ACC112 (cell line): ENCODE results near the gene JPH3.

Source experiments
- H2AFZ ChIP-seq: fragments of 200-600 bp; sonication (generic); one replicate; pipeline ENCODE4 v1.6.0; 2017; ENCODE audit warnings: antibody characterized with exemption, low read length; ENCODE audit not compliant: unreplicated experiment
- H3K27ac ChIP-seq: fragments of 200-600 bp; sonication (generic); 2 replicates; pipeline ENCODE4 v1.5.1; 2014; ENCODE audit warnings: low read depth, mild to moderate bottlenecking, antibody characterized with exemption, low read length, moderate library complexity
- H3K27me3 ChIP-seq: fragments of 200-600 bp; sonication (generic); 2 replicates; pipeline ENCODE4 v1.6.1; 2014; ENCODE audit warnings: mild to moderate bottlenecking, antibody characterized with exemption, low read length, moderate library complexity, mixed read lengths; ENCODE audit not compliant: insufficient read depth
- H3K36me3 ChIP-seq: fragments of 200-600 bp; sonication (generic); 2 replicates; pipeline ENCODE4 v1.6.1; 2016; ENCODE audit warnings: mild to moderate bottlenecking, antibody characterized with exemption, low read length, moderate library complexity, mixed read lengths; ENCODE audit not compliant: insufficient read depth
- H3K4me1 ChIP-seq: fragments of 200-600 bp; sonication (generic); one replicate; pipeline ENCODE4 v1.6.1; 2016; ENCODE audit warnings: low read length, mixed read lengths; ENCODE audit not compliant: insufficient read depth, unreplicated experiment, control insufficient read depth
- H3K4me3 ChIP-seq: fragments of 200-600 bp; sonication (generic); 2 replicates; pipeline ENCODE4 v1.5.1; 2014; ENCODE audit warnings: mild to moderate bottlenecking, low read depth, low read length
- H3K79me2 ChIP-seq: fragments of 200-600 bp; sonication (generic); one replicate; pipeline ENCODE4 v1.6.0; 2016; ENCODE audit warnings: low read length; ENCODE audit not compliant: control insufficient read depth, unreplicated experiment, insufficient read depth

The JPH3 gene

GRCh38 chr16:87654826-87655225 is 52.5 kb downstream of the JPH3 start:
- Histone ChIP-seq H3K27ac (no peak overlapping the region), H3K4me1 (no peaks in the 10 kb centered on the region), H2AFZ (no peak overlapping the region), H3K27me3 (peaks cover 30% of the 10 kb centered on the region), H3K36me3 (no peaks in the 10 kb centered on the region), H3K79me2 (no peaks in the 10 kb centered on the region), H3K4me3 (no peak overlapping the region)

- Histone ChIP-seq H2AFZ (no peak overlapping the region), H3K27ac (no peak overlapping the region), H3K79me2 (no peaks in the 10 kb centered on the region), H3K4me3 (no peak overlapping the region), H3K4me1 (no peaks in the 10 kb centered on the region), H3K36me3 (no peaks in the 10 kb centered on the region), H3K27me3 (peaks cover 28% of the 10 kb centered on the region)
These were observed 54.0 kb downstream of the JPH3 start for GRCh38 chr16:87656328-87656727.

- Histone ChIP-seq H3K27me3 (peaks cover 37% of the 10 kb centered on the region), H3K36me3 (no peaks in the 10 kb centered on the region), H3K27ac (no peak overlapping the region)
These were observed 55.4 kb downstream of the JPH3 start for GRCh38 chr16:87657621-87658192.

GRCh38 chr16:87658564-87659225 is 56.4 kb downstream of the JPH3 start:
- peaks cover 40% of the 10 kb centered on the region for H3K27me3 ChIP-seq
- no peaks in the 10 kb centered on the region for H3K79me2 ChIP-seq
- no peak overlapping the region for H2AFZ ChIP-seq
- H3K4me3 ChIP-seq, result no peak overlapping the region
- no peaks in the 10 kb centered on the region for H3K36me3 ChIP-seq
- no peaks in the 10 kb centered on the region for H3K4me1 ChIP-seq
- H3K27ac ChIP-seq, result no peak overlapping the region

More at GRCh38 chr16:87657621-87658192, 55.4 kb downstream of the JPH3 start:
- no peaks in the 10 kb centered on the region for H3K79me2 ChIP-seq
- H3K4me3 ChIP-seq, result no peak overlapping the region
- H3K4me1 ChIP-seq, result no peaks in the 10 kb centered on the region
- H2AFZ ChIP-seq, result no peak overlapping the region

- Histone ChIP-seq H3K27me3 (peaks cover 41% of the 10 kb centered on the region), H2AFZ (no peak overlapping the region), H3K4me3 (no peak overlapping the region), H3K79me2 (no peaks in the 10 kb centered on the region), H3K4me1 (no peaks in the 10 kb centered on the region), H3K36me3 (no peaks in the 10 kb centered on the region), H3K27ac (no peak overlapping the region)
These were observed 59.3 kb downstream of the JPH3 start for GRCh38 chr16:87661561-87661960.

GRCh38 chr16:87662254-87663204 is 60.2 kb downstream of the JPH3 start:
- Histone ChIP-seq H3K4me3 (no peak overlapping the region), H2AFZ (no peak overlapping the region), H3K27me3 (peaks cover 48% of the 10 kb centered on the region), H3K36me3 (no peaks in the 10 kb centered on the region), H3K79me2 (no peaks in the 10 kb centered on the region), H3K27ac (no peak overlapping the region), H3K4me1 (no peaks in the 10 kb centered on the region)

GRCh38 chr16:87664792-87665191 is 62.5 kb downstream of the JPH3 start:
- peaks cover 51% of the 10 kb centered on the region for H3K27me3 ChIP-seq
- H2AFZ ChIP-seq, result no peak overlapping the region
- H3K4me3 ChIP-seq, result no peak overlapping the region
- no peak overlapping the region for H3K27ac ChIP-seq
- H3K4me1 ChIP-seq, result no peaks in the 10 kb centered on the region
- no peaks in the 10 kb centered on the region for H3K79me2 ChIP-seq
- no peaks in the 10 kb centered on the region for H3K36me3 ChIP-seq

GRCh38 chr16:87665193-87665592 is 62.9 kb downstream of the JPH3 start:
- Histone ChIP-seq H3K36me3 (no peaks in the 10 kb centered on the region), H3K27me3 (peaks cover 49% of the 10 kb centered on the region), H3K27ac (no peak overlapping the region), H3K4me1 (no peaks in the 10 kb centered on the region), H2AFZ (no peak overlapping the region), H3K4me3 (no peak overlapping the region), H3K79me2 (no peaks in the 10 kb centered on the region)

- Histone ChIP-seq H3K27me3 (peaks cover 32% of the 10 kb centered on the region), H3K79me2 (no peaks in the 10 kb centered on the region), H3K4me3 (no peak overlapping the region), H3K27ac (no peak overlapping the region), H3K4me1 (no peaks in the 10 kb centered on the region), H2AFZ (no peak overlapping the region), H3K36me3 (no peaks in the 10 kb centered on the region)
These were observed 64.6 kb downstream of the JPH3 start for GRCh38 chr16:87666919-87667318.

- no peaks in the 10 kb centered on the region for H3K4me1 ChIP-seq
- peaks cover 27% of the 10 kb centered on the region for H3K27me3 ChIP-seq
- no peaks in the 10 kb centered on the region for H3K79me2 ChIP-seq
- H3K27ac ChIP-seq, result no peak overlapping the region
- no peak overlapping the region for H2AFZ ChIP-seq
- no peak overlapping the region for H3K4me3 ChIP-seq
- H3K36me3 ChIP-seq, result no peaks in the 10 kb centered on the region
These were observed 65.1 kb downstream of the JPH3 start for GRCh38 chr16:87667443-87667842.
